ENCODE results near the gene CLEC4C. TPM values are rescaled to one million over a fixed set of nuclear protein-coding genes. Genes with fewer than 3 reads are reported as not detected.

The CLEC4C gene
- total RNA-seq, 1 donor from 2014 or later: not detected

DNA sequence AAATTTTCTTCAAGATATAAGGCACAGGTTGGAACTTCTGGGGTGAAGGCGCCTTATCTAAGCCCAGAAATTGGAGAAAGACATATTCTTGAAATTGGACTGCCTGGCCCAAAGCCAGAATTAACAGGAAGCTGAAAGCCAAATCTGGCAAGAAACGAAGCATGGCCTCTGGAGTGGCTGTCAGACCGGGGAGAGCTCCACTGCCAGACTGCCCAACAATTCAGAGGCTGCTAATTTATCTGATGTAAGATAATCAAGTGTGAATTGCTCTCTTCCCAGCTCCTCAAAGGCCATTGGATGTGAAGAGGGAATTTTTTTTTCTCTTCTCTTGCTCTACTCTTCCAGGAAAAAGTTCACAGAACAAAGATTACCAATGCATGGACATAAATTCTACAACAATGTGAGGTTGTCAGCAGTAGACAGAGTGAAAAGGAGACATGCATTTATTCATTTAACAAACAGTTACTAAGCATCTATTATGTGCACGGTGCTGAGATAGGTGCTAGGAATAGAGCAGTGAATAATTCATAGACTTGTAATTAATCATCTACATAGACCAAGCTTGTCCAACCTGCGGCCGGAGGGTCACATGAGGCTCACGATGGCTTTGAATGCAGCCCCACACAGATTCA lies 51.5 kb downstream of the CLEC4C start, which contains the start of gene GDF3:
Gene GDF3 (minus strand): TSS at position 210 of the 632 bp plus-strand sequence. CDS start 47 bp downstream, at position 163.
- no peaks in the 10 kb centered on the region for H3K79me2 ChIP-seq (ENCODE audit: low read depth)
- H3K4me1 ChIP-seq: no peaks in the 10 kb centered on the region
- H2AFZ ChIP-seq (replicated peaks): peak within 1 kb of the TSS; percentile 79
- no peaks in the 10 kb centered on the region for H3F3A ChIP-seq (ENCODE audit: low read depth)
- H3K9ac ChIP-seq: no peak within 1 kb of the TSS
- no peaks in the 10 kb centered on the region for H4K20me1 ChIP-seq (ENCODE audit: low read depth)
- Mint-ChIP-seq H3K27me3 (ENCODE audit: insufficient read depth, low read depth) (peaks cover 3% of the 10 kb centered on the region), H3K4me1 (no peaks in the 10 kb centered on the region), H3K36me3 (no peaks in the 10 kb centered on the region), H3K4me3 (no peak within 1 kb of the TSS), H3K9me3 (no peaks in the 10 kb centered on the region), H3K27ac (no peak within 1 kb of the TSS)
- H3K9me3 ChIP-seq (ENCODE audit: low read depth): no peaks in the 10 kb centered on the region
- no peaks in the 10 kb centered on the region for H3K27me3 ChIP-seq
- TF ChIP-seq, protein P1, sequence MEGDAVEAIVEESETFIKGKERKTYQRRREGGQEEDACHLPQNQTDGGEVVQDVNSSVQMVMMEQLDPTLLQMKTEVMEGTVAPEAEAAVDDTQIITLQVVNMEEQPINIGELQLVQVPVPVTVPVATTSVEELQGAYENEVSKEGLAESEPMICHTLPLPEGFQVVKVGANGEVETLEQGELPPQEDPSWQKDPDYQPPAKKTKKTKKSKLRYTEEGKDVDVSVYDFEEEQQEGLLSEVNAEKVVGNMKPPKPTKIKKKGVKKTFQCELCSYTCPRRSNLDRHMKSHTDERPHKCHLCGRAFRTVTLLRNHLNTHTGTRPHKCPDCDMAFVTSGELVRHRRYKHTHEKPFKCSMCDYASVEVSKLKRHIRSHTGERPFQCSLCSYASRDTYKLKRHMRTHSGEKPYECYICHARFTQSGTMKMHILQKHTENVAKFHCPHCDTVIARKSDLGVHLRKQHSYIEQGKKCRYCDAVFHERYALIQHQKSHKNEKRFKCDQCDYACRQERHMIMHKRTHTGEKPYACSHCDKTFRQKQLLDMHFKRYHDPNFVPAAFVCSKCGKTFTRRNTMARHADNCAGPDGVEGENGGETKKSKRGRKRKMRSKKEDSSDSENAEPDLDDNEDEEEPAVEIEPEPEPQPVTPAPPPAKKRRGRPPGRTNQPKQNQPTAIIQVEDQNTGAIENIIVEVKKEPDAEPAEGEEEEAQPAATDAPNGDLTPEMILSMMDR (IDR thresholded peaks at IDR 0.05): no peak
- TF ChIP-seq EZH2phosphoT487 (IDR thresholded peaks at IDR 0.05): no peak
- no peak for TF ChIP-seq EZH2 (IDR thresholded peaks at IDR 0.05)
- no peaks in the 10 kb centered on the region for H3K36me3 ChIP-seq
- no peak within 1 kb of the TSS for H3K27ac ChIP-seq
- DNase-seq (ENCODE audit: low spot score): no peak
- H3K4me2 ChIP-seq: no peak within 1 kb of the TSS
- no peak within 1 kb of the TSS for H3K4me3 ChIP-seq

DNA sequence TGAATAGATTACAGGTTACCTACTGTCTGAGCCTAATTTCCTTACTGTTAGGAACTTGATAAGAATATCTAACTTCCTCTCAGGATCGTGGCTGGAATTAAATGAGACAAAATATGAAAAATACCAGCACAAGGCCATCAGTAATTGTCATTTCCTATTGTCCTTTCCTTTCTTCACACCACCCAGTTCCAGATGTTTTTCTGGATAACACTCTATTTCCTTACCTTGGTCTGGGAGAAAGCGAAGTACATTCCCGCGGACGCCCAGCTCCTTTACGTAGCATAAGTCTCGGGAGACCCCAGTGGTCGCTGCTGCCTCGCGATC lies 52.0 kb downstream of the CLEC4C start:
- no peaks in the 10 kb centered on the region for H3K9me3 ChIP-seq (ENCODE audit: low read depth)
- no peaks in the 10 kb centered on the region for H3F3A ChIP-seq (ENCODE audit: low read depth)
- H3K36me3 ChIP-seq: no peaks in the 10 kb centered on the region
- peak overlapping the region; percentile 79 for H2AFZ ChIP-seq (replicated peaks)
- H3K4me3 Mint-ChIP-seq: no peak overlapping the region
- H3K79me2 ChIP-seq (ENCODE audit: low read depth): no peaks in the 10 kb centered on the region
- H3K27me3 Mint-ChIP-seq (ENCODE audit: insufficient read depth, low read depth): peaks cover 3% of the 10 kb centered on the region
- H4K20me1 ChIP-seq (ENCODE audit: low read depth): no peaks in the 10 kb centered on the region
- H3K4me2 ChIP-seq: no peak overlapping the region
- no peak overlapping the region for H3K27ac ChIP-seq
- no peak overlapping the region for H3K27ac Mint-ChIP-seq
- no peaks in the 10 kb centered on the region for H3K9me3 Mint-ChIP-seq
- no peaks in the 10 kb centered on the region for H3K36me3 Mint-ChIP-seq
- TF ChIP-seq EZH2 (IDR thresholded peaks at IDR 0.05) (no peak), EZH2phosphoT487 (IDR thresholded peaks at IDR 0.05) (no peak)
- TF ChIP-seq, protein P1 (IDR thresholded peaks at IDR 0.05): no peak
- no peak overlapping the region for H3K4me3 ChIP-seq
- no peaks in the 10 kb centered on the region for H3K4me1 Mint-ChIP-seq
- H3K9ac ChIP-seq: no peak overlapping the region
- no peaks in the 10 kb centered on the region for H3K4me1 ChIP-seq
- no peak for DNase-seq (ENCODE audit: low spot score)
- H3K27me3 ChIP-seq: no peaks in the 10 kb centered on the region

DNA sequence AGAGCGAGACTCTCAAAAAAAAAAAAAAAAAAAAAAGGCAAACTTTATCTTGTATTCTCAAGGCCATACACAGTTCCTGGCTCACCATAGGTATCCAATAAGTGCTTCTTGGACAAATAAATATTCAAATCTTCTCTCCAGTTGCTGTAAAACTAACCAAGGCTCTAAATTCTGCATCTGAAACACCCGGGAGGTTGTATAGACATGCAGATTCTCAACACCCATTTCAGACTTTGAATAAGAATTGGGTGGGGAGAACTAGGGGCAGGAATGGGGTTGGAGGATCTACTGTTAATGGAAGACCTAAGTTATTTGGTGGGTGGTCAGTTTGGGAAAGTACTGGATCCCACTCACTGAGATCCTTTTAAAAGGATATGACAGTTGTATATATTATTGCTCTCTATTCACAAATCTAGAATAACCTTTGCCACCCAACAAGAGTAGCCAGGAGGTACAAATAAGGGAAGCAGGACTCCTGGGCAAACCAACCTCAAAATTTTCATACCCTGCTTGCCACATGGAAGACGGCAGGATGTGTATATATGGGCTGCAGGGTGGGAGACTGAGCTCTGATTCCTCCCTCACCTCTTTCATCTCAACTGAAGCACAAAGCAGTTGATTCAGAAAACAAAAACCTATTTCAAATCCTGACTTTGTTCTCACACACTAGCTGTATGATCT lies 52.5 kb downstream of the CLEC4C start:
- H3K4me1 ChIP-seq: no peaks in the 10 kb centered on the region
- no peak overlapping the region for H3K27ac ChIP-seq
- Mint-ChIP-seq H3K4me1 (no peaks in the 10 kb centered on the region), H3K27me3 (ENCODE audit: insufficient read depth, low read depth) (peaks cover 3% of the 10 kb centered on the region), H3K36me3 (no peaks in the 10 kb centered on the region), H3K9me3 (no peaks in the 10 kb centered on the region), H3K4me3 (no peak overlapping the region), H3K27ac (no peak overlapping the region)
- H3K4me2 ChIP-seq: no peak overlapping the region
- no peak overlapping the region for H3K9ac ChIP-seq
- no peak overlapping the region for H3K4me3 ChIP-seq
- H3K27me3 ChIP-seq: no peaks in the 10 kb centered on the region
- no peaks in the 10 kb centered on the region for H3F3A ChIP-seq (ENCODE audit: low read depth)
- H3K36me3 ChIP-seq: no peaks in the 10 kb centered on the region
- H2AFZ ChIP-seq (replicated peaks): no peak overlapping the region
- H3K9me3 ChIP-seq (ENCODE audit: low read depth): no peaks in the 10 kb centered on the region
- no peak for DNase-seq (ENCODE audit: low spot score)
- no peak for TF ChIP-seq EZH2phosphoT487 (IDR thresholded peaks at IDR 0.05)
- TF ChIP-seq, protein P1 (IDR thresholded peaks at IDR 0.05): no peak
- no peak for TF ChIP-seq EZH2 (IDR thresholded peaks at IDR 0.05)
- H4K20me1 ChIP-seq (ENCODE audit: low read depth): no peaks in the 10 kb centered on the region
- H3K79me2 ChIP-seq (ENCODE audit: low read depth): no peaks in the 10 kb centered on the region

Measured in neural progenitor cell (in vitro differentiated cells).